Breast epithelium (tissue), 3 donors: ENCODE measurements around the gene POMP.

ENCODE experiments used
- POLR2A ChIP-seq: fragments of 450-650 bp; IDR thresholded peaks from one replicate; pipeline ENCODE4 v1.6.1; 2016; ENCODE audit warnings: antibody characterized with exemption, mild to moderate bottlenecking, moderate library complexity
- POLR2AphosphoS5 ChIP-seq, 3 donors: sonication (generic); formaldehyde crosslinking; IDR thresholded peaks; one replicate each; pipeline ENCODE4 v1.6.1; 2017; ENCODE audit warnings: antibody characterized with exemption in 3 of 3
- TF ChIP-seq, protein P1 (sequence below), 3 donors: fragments of 450-650 bp; IDR thresholded peaks; one replicate each; pipeline ENCODE4 v1.5.1; 2016 to 2017; ENCODE audit warnings: antibody characterized with exemption in 3 of 3, mild to moderate bottlenecking in 3 of 3, moderate library complexity in 3 of 3

DNA sequence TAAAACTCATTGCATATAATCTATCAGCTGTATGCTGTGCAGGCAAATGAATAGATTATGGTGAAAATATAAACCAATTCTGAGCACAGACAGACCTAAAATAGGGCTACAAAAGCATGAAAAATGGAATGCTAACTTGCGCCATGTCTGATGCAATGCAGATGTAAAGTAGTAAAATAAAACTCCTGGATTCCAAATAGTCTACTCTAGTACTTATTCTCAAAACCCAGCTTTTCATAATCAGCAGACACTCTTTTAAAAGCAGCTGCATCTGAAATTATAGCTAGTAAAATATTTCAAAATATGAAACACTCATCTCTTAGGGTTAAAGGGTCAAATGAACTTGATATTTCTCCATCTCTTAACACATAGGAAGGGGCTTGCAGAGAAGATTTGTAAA lies 4.7 kb upstream of the POMP start:
- no peak for TF ChIP-seq POLR2AphosphoS5 (IDR thresholded peaks at IDR 0.05)
- TF ChIP-seq, protein P1, sequence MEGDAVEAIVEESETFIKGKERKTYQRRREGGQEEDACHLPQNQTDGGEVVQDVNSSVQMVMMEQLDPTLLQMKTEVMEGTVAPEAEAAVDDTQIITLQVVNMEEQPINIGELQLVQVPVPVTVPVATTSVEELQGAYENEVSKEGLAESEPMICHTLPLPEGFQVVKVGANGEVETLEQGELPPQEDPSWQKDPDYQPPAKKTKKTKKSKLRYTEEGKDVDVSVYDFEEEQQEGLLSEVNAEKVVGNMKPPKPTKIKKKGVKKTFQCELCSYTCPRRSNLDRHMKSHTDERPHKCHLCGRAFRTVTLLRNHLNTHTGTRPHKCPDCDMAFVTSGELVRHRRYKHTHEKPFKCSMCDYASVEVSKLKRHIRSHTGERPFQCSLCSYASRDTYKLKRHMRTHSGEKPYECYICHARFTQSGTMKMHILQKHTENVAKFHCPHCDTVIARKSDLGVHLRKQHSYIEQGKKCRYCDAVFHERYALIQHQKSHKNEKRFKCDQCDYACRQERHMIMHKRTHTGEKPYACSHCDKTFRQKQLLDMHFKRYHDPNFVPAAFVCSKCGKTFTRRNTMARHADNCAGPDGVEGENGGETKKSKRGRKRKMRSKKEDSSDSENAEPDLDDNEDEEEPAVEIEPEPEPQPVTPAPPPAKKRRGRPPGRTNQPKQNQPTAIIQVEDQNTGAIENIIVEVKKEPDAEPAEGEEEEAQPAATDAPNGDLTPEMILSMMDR (IDR thresholded peaks at IDR 0.05) = no peak
- TF ChIP-seq POLR2A = no peak
